Measurements from ENCODE around the gene CCM2L. TPM values are rescaled to one million over a fixed set of nuclear protein-coding genes. Genes with fewer than 3 reads are reported as not detected.

Gene CCM2L
- polyA plus RNA-seq, 1 donor (not counting 4 experiments of a cell fraction or from before 2014, with no cell fraction given): not detected

DNA sequence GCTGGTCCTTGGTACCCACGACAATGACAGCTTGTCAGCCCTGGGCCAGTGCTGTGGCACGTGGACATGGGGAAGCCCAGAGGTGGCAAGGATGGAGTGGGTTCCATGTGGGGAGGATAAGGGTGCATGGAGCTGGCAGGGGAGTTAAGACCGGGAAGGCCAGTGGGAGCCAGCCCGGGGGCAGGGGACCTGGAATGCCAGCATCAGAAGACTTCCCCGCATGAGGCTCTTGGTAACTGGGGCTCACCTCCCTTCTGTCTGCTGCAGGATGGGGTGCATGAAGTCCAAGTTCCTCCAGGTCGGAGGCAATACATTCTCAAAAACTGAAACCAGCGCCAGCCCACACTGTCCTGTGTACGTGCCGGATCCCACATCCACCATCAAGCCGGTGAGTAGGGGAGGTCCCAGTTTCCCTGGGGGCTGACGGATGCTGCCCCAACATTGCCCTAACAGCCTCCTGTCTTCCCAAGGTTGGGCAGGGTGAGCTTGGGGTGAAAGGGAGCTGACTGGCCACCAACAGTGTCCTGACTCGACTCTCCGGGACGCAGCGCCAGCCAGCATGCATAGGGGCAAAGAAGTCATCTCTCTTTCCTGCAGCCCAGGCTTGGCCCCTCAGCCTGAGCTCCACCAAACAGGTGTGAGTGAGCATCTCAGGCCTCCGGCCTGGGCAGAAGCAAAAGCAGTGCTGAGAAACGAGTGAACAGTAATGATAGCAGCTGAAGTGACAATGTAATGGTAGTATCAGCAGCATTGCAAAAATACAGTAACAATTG lies 61.3 kb downstream of the CCM2L start:
- Histone ChIP-seq H4K20me1 (ENCODE audit: control insufficient read depth, extremely low read depth, insufficient read depth, low read length) (no peaks in the 10 kb centered on the region), H3K9ac (ENCODE audit: control insufficient read depth, extremely low read depth, insufficient read depth, low read length) (no peak overlapping the region), H3K27me3 (ENCODE audit: control insufficient read depth, extremely low read depth, insufficient read depth, low read length) (peaks cover 9% of the 10 kb centered on the region), H2AFZ (ENCODE audit: control insufficient read depth, low read length) (no peak overlapping the region), H3K36me3 (ENCODE audit: control insufficient read depth in 2 of 2, extremely low read depth in 1 of 2, insufficient read depth in 2 of 2, low read length in 2 of 2) (no peaks in the 10 kb centered on the region), H3K4me2 (ENCODE audit: control insufficient read depth, extremely low read depth, insufficient read depth, low read depth, low read length) (no peak overlapping the region), H3K27ac (ENCODE audit: control insufficient read depth, insufficient read depth, low read length) (no peak overlapping the region), H3K4me1 (ENCODE audit: control insufficient read depth, extremely low read depth, insufficient read depth, low read length) (no peaks in the 10 kb centered on the region), H3K79me2 (ENCODE audit: control insufficient read depth, insufficient read depth, low read length) (no peaks in the 10 kb centered on the region), H3K9me3 (ENCODE audit: control insufficient read depth, low read depth, low read length) (no peaks in the 10 kb centered on the region), H3K9me1 (ENCODE audit: control insufficient read depth, extremely low read depth, insufficient read depth, low read length) (no peaks in the 10 kb centered on the region), H3K4me3 (ENCODE audit: control insufficient read depth in 2 of 3, extremely low read depth in 1 of 3, insufficient read depth in 2 of 3, low read depth in 1 of 3, low read length in 3 of 3) (no peak overlapping the region)
- no peak for DNase-seq (ENCODE audit: low read depth, low spot score)
- no peak for FAIRE-seq
- TF ChIP-seq, protein P1, sequence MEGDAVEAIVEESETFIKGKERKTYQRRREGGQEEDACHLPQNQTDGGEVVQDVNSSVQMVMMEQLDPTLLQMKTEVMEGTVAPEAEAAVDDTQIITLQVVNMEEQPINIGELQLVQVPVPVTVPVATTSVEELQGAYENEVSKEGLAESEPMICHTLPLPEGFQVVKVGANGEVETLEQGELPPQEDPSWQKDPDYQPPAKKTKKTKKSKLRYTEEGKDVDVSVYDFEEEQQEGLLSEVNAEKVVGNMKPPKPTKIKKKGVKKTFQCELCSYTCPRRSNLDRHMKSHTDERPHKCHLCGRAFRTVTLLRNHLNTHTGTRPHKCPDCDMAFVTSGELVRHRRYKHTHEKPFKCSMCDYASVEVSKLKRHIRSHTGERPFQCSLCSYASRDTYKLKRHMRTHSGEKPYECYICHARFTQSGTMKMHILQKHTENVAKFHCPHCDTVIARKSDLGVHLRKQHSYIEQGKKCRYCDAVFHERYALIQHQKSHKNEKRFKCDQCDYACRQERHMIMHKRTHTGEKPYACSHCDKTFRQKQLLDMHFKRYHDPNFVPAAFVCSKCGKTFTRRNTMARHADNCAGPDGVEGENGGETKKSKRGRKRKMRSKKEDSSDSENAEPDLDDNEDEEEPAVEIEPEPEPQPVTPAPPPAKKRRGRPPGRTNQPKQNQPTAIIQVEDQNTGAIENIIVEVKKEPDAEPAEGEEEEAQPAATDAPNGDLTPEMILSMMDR (optimal IDR thresholded peaks at IDR 0.05 in 1 of 3, IDR thresholded peaks at IDR 0.05 in 1 of 3, conservative IDR thresholded peaks at IDR 0.05 in 1 of 3; ENCODE audit: extremely low read depth in 1 of 3, insufficient read depth in 2 of 3, low read length in 3 of 3): no peak
- no peak for TF ChIP-seq EZH2 (IDR thresholded peaks at IDR 0.05; ENCODE audit: low read length)
- dilution Hi-C loops (cut with MboI; ENCODE audit: extremely low pct_ligation_motif_present, low sequenced_read_pairs): no loop called here

DNA sequence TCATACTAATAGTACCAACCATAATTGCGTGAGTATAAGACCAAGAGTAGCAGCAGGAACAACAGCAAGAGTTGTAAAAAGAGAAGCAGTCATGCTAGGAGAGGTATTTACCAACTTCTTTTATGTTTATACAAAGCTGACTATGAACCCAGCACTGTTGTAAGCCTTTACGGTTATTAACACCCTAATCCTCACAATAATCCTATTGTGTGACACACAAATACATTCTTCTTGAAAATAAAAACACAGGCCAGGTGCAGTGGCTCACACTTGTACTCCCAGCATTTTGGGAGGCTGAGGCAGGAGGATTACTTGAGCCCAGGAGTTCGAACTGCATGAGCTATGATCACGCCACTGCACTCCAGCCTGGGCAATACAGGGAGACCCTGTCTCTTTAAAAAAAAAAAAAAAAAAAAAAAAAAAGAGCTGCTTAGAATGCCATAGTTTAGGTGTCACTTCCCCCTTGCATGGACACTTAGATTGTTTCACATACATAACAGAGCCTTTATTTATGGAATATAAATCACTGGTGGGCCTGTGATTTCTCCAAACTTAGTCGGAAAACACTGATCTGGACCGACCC lies 62.0 kb downstream of the CCM2L start:
- TF ChIP-seq EZH2 (IDR thresholded peaks at IDR 0.05; ENCODE audit: low read length): no peak
- TF ChIP-seq, protein P1 (optimal IDR thresholded peaks at IDR 0.05 in 1 of 3, IDR thresholded peaks at IDR 0.05 in 1 of 3, conservative IDR thresholded peaks at IDR 0.05 in 1 of 3; ENCODE audit: extremely low read depth in 1 of 3, insufficient read depth in 2 of 3, low read length in 3 of 3): no peak
- FAIRE-seq: no peak
- no peaks in the 10 kb centered on the region for H3K79me2 ChIP-seq (ENCODE audit: control insufficient read depth, insufficient read depth, low read length)
- H3K4me1 ChIP-seq (ENCODE audit: control insufficient read depth, extremely low read depth, insufficient read depth, low read length): no peaks in the 10 kb centered on the region
- H2AFZ ChIP-seq (ENCODE audit: control insufficient read depth, low read length): no peak overlapping the region
- H3K9me3 ChIP-seq (ENCODE audit: control insufficient read depth, low read depth, low read length): no peaks in the 10 kb centered on the region
- peaks cover 10% of the 10 kb centered on the region for H3K27me3 ChIP-seq (ENCODE audit: control insufficient read depth, extremely low read depth, insufficient read depth, low read length)
- no peaks in the 10 kb centered on the region for H4K20me1 ChIP-seq (ENCODE audit: control insufficient read depth, extremely low read depth, insufficient read depth, low read length)
- H3K4me3 ChIP-seq (ENCODE audit: control insufficient read depth in 2 of 3, extremely low read depth in 1 of 3, insufficient read depth in 2 of 3, low read depth in 1 of 3, low read length in 3 of 3): no peak overlapping the region
- no peak for DNase-seq (ENCODE audit: low read depth, low spot score)
- dilution Hi-C loops (cut with MboI; ENCODE audit: extremely low pct_ligation_motif_present, low sequenced_read_pairs): no loop called here
- H3K9ac ChIP-seq (ENCODE audit: control insufficient read depth, extremely low read depth, insufficient read depth, low read length): no peak overlapping the region
- H3K36me3 ChIP-seq (ENCODE audit: control insufficient read depth in 2 of 2, extremely low read depth in 1 of 2, insufficient read depth in 2 of 2, low read length in 2 of 2): no peaks in the 10 kb centered on the region
- no peak overlapping the region for H3K4me2 ChIP-seq (ENCODE audit: control insufficient read depth, extremely low read depth, insufficient read depth, low read depth, low read length)
- no peaks in the 10 kb centered on the region for H3K9me1 ChIP-seq (ENCODE audit: control insufficient read depth, extremely low read depth, insufficient read depth, low read length)
- no peak overlapping the region for H3K27ac ChIP-seq (ENCODE audit: control insufficient read depth, insufficient read depth, low read length)
